Fibroblast of pulmonary artery (primary cell): ENCODE results near the gene MED1.
"Not testable (repeated sequence)": the region's sequence is repeated elsewhere in the genome, so short reads cannot be mapped to it uniquely, and the experiment has no call there.

Source experiments
- DNase-seq: peaks from one replicate; pipeline ENCODE4 v3.0.0-alpha.2; 2010; ENCODE audit warnings: low read depth
- H3K4me3 ChIP-seq: replicated peaks from 2 replicates; pipeline ENCODE4 v1.5.1; 2011; ENCODE audit warnings: low read depth, mild to moderate bottlenecking, control low read depth, low read length, moderate library complexity
- TF ChIP-seq, protein P1 (sequence below): IDR thresholded peaks from 2 replicates; pipeline ENCODE4 v1.5.1; 2011; ENCODE audit warnings: mild to moderate bottlenecking, control low read depth, low read length, inconsistent platforms; ENCODE audit errors: missing control alignments

Gene MED1

DNA sequence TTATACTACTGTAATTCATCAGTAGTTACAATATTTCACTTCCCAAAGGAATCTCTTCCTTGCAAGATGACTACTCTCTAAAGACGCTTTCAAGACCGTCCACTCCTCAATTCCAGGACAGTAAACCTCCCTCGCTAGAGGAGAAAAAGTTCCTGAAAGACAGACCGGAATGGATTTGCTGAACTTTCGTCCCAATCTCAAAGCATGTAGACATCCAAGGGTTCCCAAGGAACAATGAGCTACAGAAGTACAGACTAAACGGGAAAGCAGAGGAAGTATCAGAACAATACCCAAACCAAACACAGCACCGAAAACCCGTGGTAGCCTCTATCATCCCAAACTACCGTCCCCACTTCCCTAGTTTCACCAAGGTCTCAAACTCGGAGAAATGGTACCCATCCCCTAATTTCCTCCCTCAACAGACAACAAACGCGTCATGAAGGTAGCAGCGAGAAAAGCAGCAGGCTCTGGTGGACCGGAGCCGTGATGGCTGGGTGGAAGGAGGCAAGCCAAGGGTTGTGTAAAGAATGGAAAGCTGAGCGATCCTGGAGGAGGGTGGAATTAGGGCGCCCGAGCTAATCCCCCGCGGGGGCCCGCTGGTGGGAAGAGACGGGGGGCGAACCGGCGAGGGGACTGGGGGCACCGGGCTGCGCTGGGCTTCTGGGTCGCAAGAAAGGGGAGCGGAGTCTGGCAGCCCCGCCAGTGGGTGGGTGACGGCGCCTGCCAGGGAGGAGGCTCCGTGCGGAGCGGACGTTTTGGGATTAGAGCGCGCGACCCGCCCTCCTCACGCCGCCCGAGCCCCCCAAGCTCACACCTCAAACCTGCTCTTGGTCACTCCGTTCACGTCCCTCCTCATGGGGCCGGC is 50.3 kb downstream of the MED1 start:
- peak overlapping the region; percentile 87 for H3K4me3 ChIP-seq
- peak; percentile 11 for DNase-seq
- TF ChIP-seq, protein P1, sequence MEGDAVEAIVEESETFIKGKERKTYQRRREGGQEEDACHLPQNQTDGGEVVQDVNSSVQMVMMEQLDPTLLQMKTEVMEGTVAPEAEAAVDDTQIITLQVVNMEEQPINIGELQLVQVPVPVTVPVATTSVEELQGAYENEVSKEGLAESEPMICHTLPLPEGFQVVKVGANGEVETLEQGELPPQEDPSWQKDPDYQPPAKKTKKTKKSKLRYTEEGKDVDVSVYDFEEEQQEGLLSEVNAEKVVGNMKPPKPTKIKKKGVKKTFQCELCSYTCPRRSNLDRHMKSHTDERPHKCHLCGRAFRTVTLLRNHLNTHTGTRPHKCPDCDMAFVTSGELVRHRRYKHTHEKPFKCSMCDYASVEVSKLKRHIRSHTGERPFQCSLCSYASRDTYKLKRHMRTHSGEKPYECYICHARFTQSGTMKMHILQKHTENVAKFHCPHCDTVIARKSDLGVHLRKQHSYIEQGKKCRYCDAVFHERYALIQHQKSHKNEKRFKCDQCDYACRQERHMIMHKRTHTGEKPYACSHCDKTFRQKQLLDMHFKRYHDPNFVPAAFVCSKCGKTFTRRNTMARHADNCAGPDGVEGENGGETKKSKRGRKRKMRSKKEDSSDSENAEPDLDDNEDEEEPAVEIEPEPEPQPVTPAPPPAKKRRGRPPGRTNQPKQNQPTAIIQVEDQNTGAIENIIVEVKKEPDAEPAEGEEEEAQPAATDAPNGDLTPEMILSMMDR: no peak

DNA sequence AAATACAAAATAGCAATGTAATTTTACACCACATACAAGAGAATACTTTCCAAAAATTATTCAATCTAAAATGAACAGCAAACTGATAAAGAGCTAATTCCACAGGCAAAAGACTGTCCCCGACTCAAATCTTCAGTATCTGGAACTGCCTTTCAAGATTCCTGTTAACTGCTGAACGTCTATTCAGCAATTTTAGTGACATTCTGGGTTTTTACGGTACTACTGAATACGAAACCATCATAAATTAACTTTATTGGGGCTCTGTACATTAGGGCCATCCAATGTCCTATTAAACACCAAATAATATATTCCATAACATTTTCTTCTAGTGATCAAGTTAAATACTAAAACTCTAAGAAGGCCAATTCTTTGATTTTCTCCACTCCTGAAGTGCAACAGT is 51.3 kb downstream of the MED1 start:
- no peak for DNase-seq
- TF ChIP-seq, protein P1: no peak
- peak overlapping the region; percentile 87 for H3K4me3 ChIP-seq

DNA sequence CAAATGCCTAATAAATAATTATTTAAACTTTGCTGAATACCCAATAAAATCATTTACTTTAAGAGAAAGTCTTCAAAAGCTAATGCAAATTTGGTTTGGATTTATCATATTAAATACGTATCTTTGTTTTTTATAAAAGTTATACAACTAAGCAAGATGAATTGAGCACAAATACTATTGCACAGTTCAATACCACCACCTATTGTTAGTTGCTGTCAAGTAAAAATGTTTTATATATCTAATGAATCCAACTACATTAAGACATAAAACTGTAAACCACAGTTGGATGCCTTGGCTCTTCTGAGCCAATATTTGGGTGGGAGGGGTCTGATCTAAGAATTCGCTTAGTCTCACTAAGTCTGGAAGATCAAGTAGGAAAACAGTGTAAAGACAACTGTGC is 57.3 kb downstream of the MED1 start:
- DNase-seq: peak; percentile 32
- no peak overlapping the region for H3K4me3 ChIP-seq
- TF ChIP-seq, protein P1: no peak

DNA sequence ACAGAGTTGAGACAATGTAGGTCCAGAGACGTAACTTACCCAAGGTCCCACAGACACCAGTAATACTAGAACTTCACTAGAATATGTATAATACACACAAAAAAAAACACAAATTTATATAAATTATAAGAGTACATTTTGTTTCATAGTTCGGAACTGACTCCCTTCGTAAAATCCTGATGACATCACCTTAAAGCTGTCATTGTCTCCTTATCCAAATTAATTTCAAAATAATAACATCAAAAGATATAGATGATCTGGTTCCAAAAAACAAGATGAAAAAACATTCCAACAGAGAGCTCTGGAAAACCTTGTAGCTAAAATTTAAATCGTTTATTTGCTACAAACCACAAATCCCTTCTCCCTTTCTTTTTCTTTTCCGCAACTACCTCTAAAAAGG is 59.6 kb downstream of the MED1 start:
- TF ChIP-seq, protein P1: no peak
- DNase-seq: no peak

DNA sequence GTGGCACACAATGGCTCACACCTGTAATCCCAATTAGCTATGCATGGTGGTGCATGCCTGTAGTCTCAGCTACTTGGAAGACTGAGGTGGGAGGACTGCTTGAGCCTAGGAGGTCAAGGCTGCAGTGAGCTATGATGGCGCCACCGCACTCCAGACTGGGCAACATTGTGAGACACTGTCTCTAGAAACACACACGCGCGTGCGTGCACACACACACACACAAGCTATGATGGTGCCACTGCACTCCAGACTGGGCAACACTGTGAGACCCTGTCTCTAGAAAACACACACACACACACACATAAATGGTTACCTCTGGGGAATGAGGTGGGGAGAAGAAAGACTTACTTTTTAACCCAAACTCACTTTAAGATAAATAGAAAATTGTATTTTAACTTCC is 66.0 kb downstream of the MED1 start:
- no peak for DNase-seq
- TF ChIP-seq, protein P1: no peak
- H3K4me3 ChIP-seq: no peak overlapping the region

More for the DNA sequence above, 59.6 kb downstream of the MED1 start:
- H3K4me3 ChIP-seq: no peak overlapping the region

DNA sequence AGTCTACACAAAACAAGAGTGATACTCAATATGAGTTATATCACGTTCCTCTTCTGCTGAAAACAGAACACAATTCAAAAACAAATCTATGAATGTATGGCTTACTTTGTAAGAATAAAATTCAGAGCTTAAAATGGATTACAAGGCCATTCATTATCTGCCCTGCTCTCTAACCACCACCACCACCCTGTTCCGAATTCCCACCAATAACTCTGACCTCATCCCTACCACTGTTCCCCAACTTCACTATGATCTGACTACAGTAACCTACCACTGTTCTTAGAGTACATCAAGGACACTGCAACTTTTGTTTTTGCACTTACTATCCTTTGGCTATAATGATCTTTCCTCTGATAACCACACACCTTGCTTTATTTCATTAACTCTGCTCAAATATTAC is 70.9 kb downstream of the MED1 start:
- DNase-seq: no peak
- TF ChIP-seq, protein P1: no peak
- H3K4me3 ChIP-seq: no peak overlapping the region

DNA sequence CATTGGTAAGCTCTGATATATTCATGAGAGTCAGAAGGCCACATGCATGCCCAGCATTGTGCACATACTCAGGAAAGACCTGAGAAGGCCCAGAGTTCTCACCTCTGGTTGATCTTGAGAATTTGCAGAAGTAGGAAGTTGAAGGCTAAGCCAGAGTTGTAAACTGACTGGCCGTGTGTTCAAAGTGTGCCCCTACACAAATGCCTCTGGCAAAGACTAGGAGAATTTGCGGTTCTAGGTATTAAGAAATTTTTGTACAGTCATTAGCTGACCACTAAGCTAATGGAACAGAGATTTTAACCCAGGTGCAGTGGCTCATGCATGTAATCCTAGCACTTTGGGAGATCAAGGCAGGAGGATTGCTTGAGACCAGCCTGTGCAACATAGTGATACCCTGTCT is 74.6 kb downstream of the MED1 start:
- H3K4me3 ChIP-seq: no peak overlapping the region
- DNase-seq: no peak
- TF ChIP-seq, protein P1: no peak

DNA sequence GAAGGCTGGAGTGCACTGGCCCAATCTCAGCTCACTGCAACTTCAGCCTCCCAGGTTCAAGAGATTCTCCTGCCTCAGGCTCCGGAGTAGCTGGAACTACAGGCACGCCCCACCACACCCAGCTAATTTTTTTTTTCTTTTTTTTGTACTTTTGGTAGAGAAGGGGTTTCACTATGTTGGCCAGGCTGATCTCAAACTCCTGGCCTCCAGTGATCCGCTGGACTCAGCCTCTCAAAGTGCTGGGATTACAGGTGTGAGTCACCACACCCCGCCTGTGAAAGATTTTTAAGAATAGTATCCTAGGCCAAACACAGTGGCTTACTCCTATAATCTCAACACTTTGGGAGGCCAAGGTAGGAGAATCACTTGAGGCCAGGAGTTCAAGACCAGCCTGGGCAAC is 83.3 kb downstream of the MED1 start:
- DNase-seq, H3K4me3 ChIP-seq: not testable (repeated sequence)
